Lower leg skin (tissue), 4 donors: Measurements from ENCODE around the gene CNIH2. TPM values are rescaled to one million over a fixed set of nuclear protein-coding genes. Genes with fewer than 3 reads are reported as not detected.

Experiments
- DNase-seq, 2 donors: peaks; one replicate each; pipeline ENCODE4 v3.0.0-alpha.2; 2019; ENCODE audit warnings: low spot score in 2 of 2
- H3K4me3 ChIP-seq: fragments of 200-600 bp; sonication (generic); 2 replicates; pipeline ENCODE4 v1.5.1; 2017; ENCODE audit warnings: mild to moderate bottlenecking, low read depth; ENCODE audit not compliant: poor library complexity, severe bottlenecking
- POLR2A ChIP-seq, 2 donors: fragments of 450-650 bp; IDR thresholded peaks; one replicate each; pipeline ENCODE4 v1.6.1; 2016 to 2017; ENCODE audit warnings: antibody characterized with exemption in 2 of 2, mild to moderate bottlenecking in 1 of 2, moderate library complexity in 1 of 2
- WGBS, 2 donors: methylation state at CpG; one replicate each; pipeline ENCODE4 v1.1.5; 2018; 5-methylcytosine and 5-hydroxymethylcytosine counted together
- intact Hi-C: fragments of 100-400 bp; cut with DNase I; formaldehyde crosslinking; loops from one replicate; pipeline ENCODE4 v1.15.0; 2023; ENCODE audit warnings: low total_unique reads
- total RNA-seq, 4 donors: library from RNA; depleted of rRNA; stranded (reverse); fragments of >200 nt; gene quantifications; one replicate each; pipeline ENCODE4 v1.1.0, GENCODE V29; 2016
- TF ChIP-seq, protein P1 (sequence below), 3 donors: fragments of 450-650 bp; IDR thresholded peaks; one replicate each; pipeline ENCODE4 v1.5.1; 2016; ENCODE audit warnings: antibody characterized with exemption in 3 of 3, mild to moderate bottlenecking in 3 of 3, moderate library complexity in 2 of 3

The CNIH2 gene
- total RNA-seq, 4 donors from 2014 or later: 0.42 to 3.2 TPM; not detected in 2

DNA sequence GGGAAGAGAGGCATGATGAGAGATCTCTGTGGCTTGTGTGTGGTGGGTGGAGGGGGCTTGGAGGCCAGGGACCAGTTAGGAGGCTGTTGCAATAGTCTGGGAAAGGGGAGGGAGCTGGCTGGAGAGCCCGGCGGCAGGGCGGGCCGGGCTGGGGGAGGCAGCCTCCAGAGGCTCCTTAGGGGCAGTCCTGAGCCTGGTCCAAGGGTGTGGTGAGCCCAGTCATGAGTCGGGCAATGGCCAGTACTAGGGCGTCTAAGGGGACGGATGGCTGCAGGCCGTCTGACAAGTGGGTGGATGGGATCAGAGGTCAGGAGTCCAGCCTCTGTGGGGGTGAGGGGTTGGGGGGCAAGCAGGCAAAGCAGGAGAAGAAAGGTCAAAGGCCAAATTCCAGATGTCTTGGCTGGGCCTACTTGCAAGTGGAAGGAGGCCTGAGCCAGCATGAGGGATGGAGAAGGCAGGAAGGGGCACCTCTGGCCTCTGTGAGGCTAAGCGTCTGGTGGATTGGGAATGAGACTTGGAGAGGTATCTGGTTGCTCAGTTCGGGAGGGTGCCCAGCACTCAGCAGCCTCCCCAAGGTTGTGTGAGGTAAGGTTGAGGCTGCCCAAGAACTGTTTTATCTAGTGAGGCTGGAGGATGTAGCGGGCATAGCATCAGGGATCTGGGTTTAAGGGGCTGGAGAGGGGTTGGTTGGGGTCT lies 44.9 kb downstream of the CNIH2 start:
- peak; percentile 62 to 93 for DNase-seq
- TF ChIP-seq, protein P1, sequence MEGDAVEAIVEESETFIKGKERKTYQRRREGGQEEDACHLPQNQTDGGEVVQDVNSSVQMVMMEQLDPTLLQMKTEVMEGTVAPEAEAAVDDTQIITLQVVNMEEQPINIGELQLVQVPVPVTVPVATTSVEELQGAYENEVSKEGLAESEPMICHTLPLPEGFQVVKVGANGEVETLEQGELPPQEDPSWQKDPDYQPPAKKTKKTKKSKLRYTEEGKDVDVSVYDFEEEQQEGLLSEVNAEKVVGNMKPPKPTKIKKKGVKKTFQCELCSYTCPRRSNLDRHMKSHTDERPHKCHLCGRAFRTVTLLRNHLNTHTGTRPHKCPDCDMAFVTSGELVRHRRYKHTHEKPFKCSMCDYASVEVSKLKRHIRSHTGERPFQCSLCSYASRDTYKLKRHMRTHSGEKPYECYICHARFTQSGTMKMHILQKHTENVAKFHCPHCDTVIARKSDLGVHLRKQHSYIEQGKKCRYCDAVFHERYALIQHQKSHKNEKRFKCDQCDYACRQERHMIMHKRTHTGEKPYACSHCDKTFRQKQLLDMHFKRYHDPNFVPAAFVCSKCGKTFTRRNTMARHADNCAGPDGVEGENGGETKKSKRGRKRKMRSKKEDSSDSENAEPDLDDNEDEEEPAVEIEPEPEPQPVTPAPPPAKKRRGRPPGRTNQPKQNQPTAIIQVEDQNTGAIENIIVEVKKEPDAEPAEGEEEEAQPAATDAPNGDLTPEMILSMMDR (IDR thresholded peaks at IDR 0.05): no peak
- intact Hi-C loops: no loop called here
- no peak overlapping the region for H3K4me3 ChIP-seq
- 72 to 74% methylated on average over 11 of the region's 11 CpGs for WGBS, 2 donors

DNA sequence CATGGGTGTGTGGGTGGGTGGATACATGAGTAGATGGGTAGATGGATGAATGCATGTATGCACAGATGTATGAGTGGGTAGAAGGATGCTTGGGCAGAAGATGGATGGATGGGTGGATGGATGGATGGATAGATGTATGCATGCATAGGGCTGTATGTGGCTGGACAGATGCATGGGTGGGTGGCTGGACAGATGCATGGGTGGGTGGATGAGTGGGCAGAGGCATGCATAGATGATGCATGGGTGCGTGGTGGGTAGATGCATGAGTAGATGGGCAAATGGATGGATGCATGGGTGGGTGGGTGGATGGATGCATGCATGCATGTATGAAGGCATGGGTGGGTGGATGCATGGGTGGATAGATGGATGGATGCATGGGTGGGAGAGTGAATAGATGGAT lies 45.7 kb downstream of the CNIH2 start:
- no peak overlapping the region for H3K4me3 ChIP-seq
- TF ChIP-seq, protein P1 (IDR thresholded peaks at IDR 0.05): no peak
- no peak for TF ChIP-seq POLR2A (IDR thresholded peaks at IDR 0.05)
- intact Hi-C loops: no loop called here
- 97 to 100% methylated on average over 1 of the region's 1 CpG for WGBS, 2 donors
- no peak for DNase-seq

DNA sequence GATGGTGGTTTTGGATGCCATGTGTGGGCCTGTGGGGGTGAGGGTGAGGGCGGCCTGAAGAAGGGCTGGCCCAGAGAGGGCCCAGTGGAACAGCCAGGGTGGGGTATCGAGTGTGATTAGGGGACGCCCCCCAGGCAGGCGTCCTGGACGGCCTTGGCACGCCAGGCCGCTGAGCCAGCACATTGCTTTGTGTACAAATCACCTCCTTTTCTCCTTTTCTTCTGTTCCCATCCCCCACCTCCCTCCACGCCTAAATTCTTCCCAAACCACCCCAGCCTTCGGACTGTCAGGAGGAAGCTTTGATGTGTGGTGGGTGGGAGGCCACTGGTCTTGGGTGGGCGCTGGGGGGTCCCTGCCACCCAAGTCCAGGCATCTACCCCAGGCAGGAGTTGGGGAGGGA lies 46.7 kb downstream of the CNIH2 start:
- no peak for DNase-seq
- H3K4me3 ChIP-seq: no peak overlapping the region
- intact Hi-C loops: no loop called here
- TF ChIP-seq, protein P1 (IDR thresholded peaks at IDR 0.05): no peak
- no peak for TF ChIP-seq POLR2A (IDR thresholded peaks at IDR 0.05)
- 41 to 45% methylated on average over 10 of the region's 10 CpGs for WGBS, 2 donors

DNA sequence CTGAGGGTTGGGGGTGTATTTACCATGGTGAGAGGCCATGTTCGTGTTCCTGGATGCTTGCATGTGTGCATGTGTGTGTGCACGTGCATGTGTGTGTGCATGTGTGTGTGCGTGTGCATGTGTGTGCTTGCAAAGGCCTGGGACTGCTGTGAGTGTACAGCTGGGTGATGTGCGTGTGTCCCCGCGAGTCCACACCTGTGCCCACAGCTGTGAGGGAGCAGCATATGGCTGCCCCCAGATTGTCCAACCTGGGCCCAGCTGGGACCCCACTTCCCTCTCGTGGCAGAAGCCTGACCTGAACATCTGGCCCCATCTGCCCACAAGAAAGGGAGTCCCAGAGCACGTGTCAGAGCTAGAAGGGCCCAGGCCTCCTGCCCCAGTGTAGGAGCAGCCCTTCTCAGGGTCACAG lies 47.3 kb downstream of the CNIH2 start:
- H3K4me3 ChIP-seq: no peak overlapping the region
- intact Hi-C loops: no loop called here
- 65 to 77% methylated on average over 6 to 8 of the region's 8 CpGs for WGBS, 2 donors
- no peak for TF ChIP-seq POLR2A (IDR thresholded peaks at IDR 0.05)
- TF ChIP-seq, protein P1 (IDR thresholded peaks at IDR 0.05): no peak
- no peak for DNase-seq

DNA sequence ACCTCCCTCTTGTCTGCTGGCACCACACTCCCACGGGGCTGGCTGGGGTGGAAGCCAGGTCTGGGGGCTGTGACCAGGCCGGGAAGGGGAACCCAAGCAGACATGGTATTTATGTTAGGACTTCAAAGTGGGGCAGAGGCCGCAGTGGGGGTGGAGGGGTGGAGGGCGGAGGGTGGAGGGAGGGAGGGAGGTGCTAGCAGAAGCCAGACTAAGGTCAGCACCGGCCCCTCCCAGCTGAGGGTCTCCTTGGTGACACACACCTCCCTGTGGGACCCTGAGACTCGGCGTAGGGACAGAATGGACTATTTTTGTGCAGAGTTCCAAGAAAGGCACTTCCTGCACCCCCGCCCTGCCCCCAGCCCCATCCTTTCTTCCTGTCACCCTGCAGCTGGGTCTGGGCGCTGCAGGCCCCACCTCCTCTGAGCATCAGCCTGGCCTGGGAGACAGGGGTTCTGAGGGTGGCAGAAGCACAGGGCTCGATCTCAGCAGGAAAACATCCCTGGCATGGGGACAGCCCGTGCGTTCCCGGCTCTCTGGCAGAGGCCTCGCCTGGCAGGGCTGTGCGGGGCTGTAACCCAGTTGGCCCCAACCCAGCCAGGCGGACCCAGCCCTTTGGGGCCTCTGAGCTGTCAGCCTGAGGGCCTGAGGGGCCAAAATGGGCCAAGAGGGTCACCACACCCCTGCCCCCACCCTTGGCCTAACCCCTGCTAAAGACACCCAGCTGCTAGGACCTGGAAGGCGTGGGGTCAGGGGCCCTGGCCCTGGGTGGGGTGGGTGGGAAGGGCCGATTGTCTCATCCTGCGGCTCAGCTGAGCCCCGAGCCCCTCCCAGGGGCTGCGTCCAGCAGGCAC lies 48.5 kb downstream of the CNIH2 start:
- intact Hi-C loops: no loop called here
- H3K4me3 ChIP-seq: no peak overlapping the region
- 30 to 34% methylated on average over 11 to 21 of the region's 21 CpGs for WGBS, 2 donors
- DNase-seq: peak in 1 of 2 donors; percentile 89
- TF ChIP-seq, protein P1 (IDR thresholded peaks at IDR 0.05): no peak
